Measurements from ENCODE around the gene RFTN1.

RFTN1 gene

GRCh38 chr3:16506451-16506850 is 7.0 kb downstream of the RFTN1 start:
- no peak for TF ChIP-seq CTCF (IDR thresholded peaks at IDR 0.05; ENCODE audit: insufficient read depth, missing control alignments)
- DNase-seq (ENCODE audit: insufficient read length, low spot score) (no peak), FAIRE-seq (no peak)

GRCh38 chr3:16504692-16505091 is 8.8 kb downstream of the RFTN1 start:
- FAIRE-seq, result no peak
- no peak for TF ChIP-seq CTCF (IDR thresholded peaks at IDR 0.05; ENCODE audit: insufficient read depth, missing control alignments)
- no peak for DNase-seq (ENCODE audit: insufficient read length, low spot score)

GRCh38 chr3:16504242-16504641 is 9.3 kb downstream of the RFTN1 start:
- DNase-seq (ENCODE audit: insufficient read length, low spot score) (no peak), FAIRE-seq (no peak)
- no peak for TF ChIP-seq CTCF (IDR thresholded peaks at IDR 0.05; ENCODE audit: insufficient read depth, missing control alignments)

GRCh38 chr3:16503191-16503776 is 10.2 kb downstream of the RFTN1 start:
- no peak for TF ChIP-seq CTCF (IDR thresholded peaks at IDR 0.05; ENCODE audit: insufficient read depth, missing control alignments)
- no peak for DNase-seq (ENCODE audit: insufficient read length, low spot score)
- FAIRE-seq, result no peak

- DNase-seq (ENCODE audit: insufficient read length, low spot score) (no peak), FAIRE-seq (no peak)
- TF ChIP-seq CTCF (IDR thresholded peaks at IDR 0.05; ENCODE audit: insufficient read depth, missing control alignments), result no peak
Observed at GRCh38 chr3:16502347-16502908, 11.1 kb downstream of the RFTN1 start.

- no peak for TF ChIP-seq CTCF (IDR thresholded peaks at IDR 0.05; ENCODE audit: insufficient read depth, missing control alignments)
- FAIRE-seq (no peak), DNase-seq (ENCODE audit: insufficient read length, low spot score) (no peak)
Observed at GRCh38 chr3:16501376-16501775, 12.1 kb downstream of the RFTN1 start.

GRCh38 chr3:16500911-16501310 is 12.6 kb downstream of the RFTN1 start:
- no peak for DNase-seq (ENCODE audit: insufficient read length, low spot score)
- no peak for FAIRE-seq
- no peak for TF ChIP-seq CTCF (IDR thresholded peaks at IDR 0.05; ENCODE audit: insufficient read depth, missing control alignments)
